A549 treated with AZD2906 at 1 μM for 4 hours (cell line): ENCODE results near the gene MRNIP. TPM values are rescaled to one million over a fixed set of nuclear protein-coding genes. Genes with fewer than 3 reads are reported as not detected.

ENCODE experiments used
- total RNA-seq: library from RNA; stranded (reverse); fragments of 200-300 nt; extraction: Qiagen RNA extraction; gene quantifications from 5 replicates; pipeline ENCODE4 v1.2.3, GENCODE V29; 2022

MRNIP gene
- total RNA-seq = 13.7 to 22.1 TPM (median 19.5 TPM) in 5 replicates

GRCh38 chr5:179858586-179859427 is at the start of gene MRNIP:
TSS of gene MRNIP (minus strand) at chr5:179858817. CDS start at chr5:179858796, 21 bp downstream.

GRCh38 chr5:179907556-179908324 is 49.1 kb upstream of the MRNIP start, which contains the start of gene TBC1D9B:
TSS of gene TBC1D9B (minus strand) at chr5:179907897. CDS start at chr5:179907821, 76 bp downstream.

GRCh38 chr5:179820483-179821297 is 37.9 kb downstream of the MRNIP start, which contains the start of gene SQSTM1:
TSS of gene SQSTM1 (plus strand) at chr5:179820905. CDS start at chr5:179820937, 32 bp downstream.

GRCh38 chr5:179806250-179807048 is 52.2 kb downstream of the MRNIP start, which contains the start of gene MGAT4B:
TSS of gene MGAT4B (minus strand) at chr5:179806866. CDS start at chr5:179806583, 283 bp downstream.

GRCh38 chr5:179793468-179794139 is 65.0 kb downstream of the MRNIP start, which contains the start of gene LTC4S:
TSS of gene LTC4S (plus strand) at chr5:179793986. CDS start at chr5:179794081, 95 bp downstream.

Other genes starting within 250 kb of the MRNIP start
- gene HNRNPH1, start 235.1 kb downstream of the MRNIP start, total RNA-seq = 401 to 608 TPM (median 443 TPM) in 5 replicates
- not detected in 5 replicates for gene CBY3, start 177.8 kb downstream of the MRNIP start, total RNA-seq
- gene CANX, start 159.8 kb downstream of the MRNIP start, total RNA-seq = 304 to 409 TPM (median 341 TPM) in 5 replicates
- 16.0 to 18.5 TPM (median 17.7 TPM) in 5 replicates for gene MAML1, start 126.0 kb downstream of the MRNIP start, total RNA-seq
- gene LTC4S, start 64.8 kb downstream of the MRNIP start, total RNA-seq = 0.28 TPM in 2 of 5 replicates, not detected in the others
- 190 to 225 TPM (median 204 TPM) in 5 replicates for gene MGAT4B, start 52.0 kb downstream of the MRNIP start, total RNA-seq
- gene SQSTM1, start 37.9 kb downstream of the MRNIP start, total RNA-seq = 721 to 1,258 TPM (median 848 TPM) in 5 replicates
- gene TBC1D9B, start 49.1 kb upstream of the MRNIP start, total RNA-seq = 55.0 to 69.0 TPM (median 63.0 TPM) in 5 replicates
- gene RNF130, start 212.9 kb upstream of the MRNIP start, total RNA-seq = 35.3 to 45.9 TPM (median 42.7 TPM) in 5 replicates